ENCODE measurements around the gene MIPOL1. TPM values are rescaled to one million over a fixed set of nuclear protein-coding genes. Genes with fewer than 3 reads are reported as not detected.

Gene MIPOL1
- total and polyA plus RNA-seq, 2 of the 13 experiments (the other 11 are each of a cell fraction or from before 2014, with no cell fraction given): 8.6 to 34.2 TPM

- peak; percentile 28; the same call in 1 of the 2 replicates for TF ChIP-seq ARHGAP35 (CRISPR knock-in tag; IDR thresholded peaks at IDR 0.05; ENCODE audit: borderline replicate concordance)
- TF ChIP-seq PHF20 (CRISPR knock-in tag; IDR thresholded peaks at IDR 0.05): no peak
- TF ChIP-seq, protein P1, sequence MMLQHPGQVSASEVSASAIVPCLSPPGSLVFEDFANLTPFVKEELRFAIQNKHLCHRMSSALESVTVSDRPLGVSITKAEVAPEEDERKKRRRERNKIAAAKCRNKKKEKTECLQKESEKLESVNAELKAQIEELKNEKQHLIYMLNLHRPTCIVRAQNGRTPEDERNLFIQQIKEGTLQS (CRISPR knock-in tag; IDR thresholded peaks at IDR 0.05): 0 out of 2 replicates have a peak, but pooled peaks have one; percentile 32
- TF ChIP-seq MEIS1 (CRISPR knock-in tag; IDR thresholded peaks at IDR 0.05; ENCODE audit: borderline replicate concordance): 0 out of 2 replicates have a peak, but pooled peaks have one; percentile 19
- TF ChIP-seq IKZF4 (CRISPR knock-in tag; IDR thresholded peaks at IDR 0.05; ENCODE audit: borderline replicate concordance, low read depth, not compliant biosample characterization): no peak
- no peak for TF ChIP-seq MAZ (IDR thresholded peaks at IDR 0.05; ENCODE audit: borderline replicate concordance, low read depth, low read length)
- no peak for TF ChIP-seq MAZ (CRISPR knock-in tag; IDR thresholded peaks at IDR 0.05; ENCODE audit: low read depth)
- peak; percentile 20; the same call in 1 of the 2 replicates for TF ChIP-seq ZNF768 (CRISPR knock-in tag; IDR thresholded peaks at IDR 0.05)
- TF ChIP-seq ZNF280D (CRISPR knock-in tag; IDR thresholded peaks at IDR 0.05): no peak
- TF ChIP-seq ZBTB7B (CRISPR knock-in tag; IDR thresholded peaks at IDR 0.05): peak; percentile 48; the same call in 1 of the 2 replicates
- no peak for TF ChIP-seq NCOA1 (CRISPR knock-in tag; IDR thresholded peaks at IDR 0.05)
- 0 out of 2 replicates have a peak, but pooled peaks have one; percentile 11 for TF ChIP-seq TFDP1 (CRISPR knock-in tag; IDR thresholded peaks at IDR 0.05; ENCODE audit: borderline replicate concordance)
- peak; percentile 96 for TF ChIP-seq ZBTB38 (CRISPR knock-in tag; IDR thresholded peaks at IDR 0.05)
- 0 out of 2 replicates have a peak, but pooled peaks have one; percentile 28 for TF ChIP-seq GABPB1 (CRISPR knock-in tag; IDR thresholded peaks at IDR 0.05)
- no peak for TF ChIP-seq STAT5B (CRISPR knock-in tag; IDR thresholded peaks at IDR 0.05)
- TF ChIP-seq FOXA1 (IDR thresholded peaks at IDR 0.05): no peak
- TF ChIP-seq FOXA1 (CRISPR knock-in tag; IDR thresholded peaks at IDR 0.05): 0 out of 2 replicates have a peak, but pooled peaks have one; percentile 27
- TF ChIP-seq CEBPZ (IDR thresholded peaks at IDR 0.05; ENCODE audit: low read length): no peak
- TF ChIP-seq KLF9 (CRISPR knock-in tag; IDR thresholded peaks at IDR 0.05; ENCODE audit: low read depth): no peak
- TF ChIP-seq ZNF746 (CRISPR knock-in tag; IDR thresholded peaks at IDR 0.05): no peak
- TF ChIP-seq SALL1 (CRISPR knock-in tag; IDR thresholded peaks at IDR 0.05): peak; percentile 33; the same call in 1 of the 2 replicates
- TF ChIP-seq ZNF543 (CRISPR knock-in tag; IDR thresholded peaks at IDR 0.05): 0 out of 2 replicates have a peak, but pooled peaks have one; percentile 43
Observed at GRCh38 chr14:37591311-37591940, 393.7 kb downstream of the MIPOL1 start (continued).
